ENCODE measurements around the gene MAGI1. TPM values are rescaled to one million over a fixed set of nuclear protein-coding genes. Genes with fewer than 3 reads are reported as not detected.

The MAGI1 gene
- total RNA-seq, 1 donor from 2014 or later, result 21.9 TPM

DNA sequence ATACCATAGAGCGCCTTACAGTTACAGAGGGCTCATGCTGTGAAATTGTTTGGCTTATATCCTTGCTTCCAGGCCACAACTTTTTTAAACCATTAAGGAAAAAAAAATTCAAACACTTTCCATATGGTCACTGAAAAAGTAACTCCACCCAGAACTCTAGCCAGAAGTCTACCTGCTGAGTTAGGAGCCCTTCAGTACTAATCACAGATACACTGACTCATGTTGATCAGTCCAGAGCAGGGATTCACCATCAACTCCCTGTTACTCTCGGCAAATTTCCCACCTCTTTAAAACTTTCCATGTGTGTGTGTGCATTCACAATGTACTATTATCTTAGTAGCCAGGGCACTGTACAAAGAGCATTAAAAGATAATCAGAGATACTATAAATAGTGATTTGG, 372.8 kb downstream of the MAGI1 start:
- H3K4me1 Mint-ChIP-seq (ENCODE audit: unreplicated experiment), result peaks cover 13% of the 10 kb centered on the region
- no peak overlapping the region for H3K4me3 Mint-ChIP-seq (ENCODE audit: unreplicated experiment)
- no peak for DNase-seq (ENCODE audit: extremely low spot score, unreplicated experiment)
- no peaks in the 10 kb centered on the region for H3K36me3 Mint-ChIP-seq (ENCODE audit: unreplicated experiment)
- no peaks in the 10 kb centered on the region for H3K9me3 Mint-ChIP-seq (ENCODE audit: unreplicated experiment)
- no peaks in the 10 kb centered on the region for H3K27me3 Mint-ChIP-seq (ENCODE audit: unreplicated experiment)
- TF ChIP-seq, protein P1, sequence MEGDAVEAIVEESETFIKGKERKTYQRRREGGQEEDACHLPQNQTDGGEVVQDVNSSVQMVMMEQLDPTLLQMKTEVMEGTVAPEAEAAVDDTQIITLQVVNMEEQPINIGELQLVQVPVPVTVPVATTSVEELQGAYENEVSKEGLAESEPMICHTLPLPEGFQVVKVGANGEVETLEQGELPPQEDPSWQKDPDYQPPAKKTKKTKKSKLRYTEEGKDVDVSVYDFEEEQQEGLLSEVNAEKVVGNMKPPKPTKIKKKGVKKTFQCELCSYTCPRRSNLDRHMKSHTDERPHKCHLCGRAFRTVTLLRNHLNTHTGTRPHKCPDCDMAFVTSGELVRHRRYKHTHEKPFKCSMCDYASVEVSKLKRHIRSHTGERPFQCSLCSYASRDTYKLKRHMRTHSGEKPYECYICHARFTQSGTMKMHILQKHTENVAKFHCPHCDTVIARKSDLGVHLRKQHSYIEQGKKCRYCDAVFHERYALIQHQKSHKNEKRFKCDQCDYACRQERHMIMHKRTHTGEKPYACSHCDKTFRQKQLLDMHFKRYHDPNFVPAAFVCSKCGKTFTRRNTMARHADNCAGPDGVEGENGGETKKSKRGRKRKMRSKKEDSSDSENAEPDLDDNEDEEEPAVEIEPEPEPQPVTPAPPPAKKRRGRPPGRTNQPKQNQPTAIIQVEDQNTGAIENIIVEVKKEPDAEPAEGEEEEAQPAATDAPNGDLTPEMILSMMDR (IDR thresholded peaks at IDR 0.05), result no peak
- H3K27ac Mint-ChIP-seq (ENCODE audit: unreplicated experiment), result no peak overlapping the region

DNA sequence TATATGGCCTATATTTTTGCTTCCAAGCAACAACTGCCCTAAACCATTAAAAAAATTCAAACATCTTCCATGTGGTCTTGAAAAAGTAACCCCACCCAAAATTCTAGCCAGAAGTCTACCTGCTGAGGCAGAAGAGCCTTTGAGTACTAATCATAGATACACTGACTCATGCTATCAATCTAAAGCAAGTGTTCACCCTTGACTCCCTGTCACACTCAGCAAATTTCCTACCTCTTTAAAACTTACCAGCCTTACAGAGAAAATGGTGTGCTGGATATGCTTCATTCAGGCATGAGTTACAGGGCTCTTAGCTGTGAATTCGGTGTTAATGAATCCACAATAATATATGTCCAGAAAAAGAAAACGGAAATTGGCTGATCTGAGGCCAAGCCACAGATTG, 373.8 kb downstream of the MAGI1 start:
- H3K9me3 Mint-ChIP-seq (ENCODE audit: unreplicated experiment), result no peaks in the 10 kb centered on the region
- no peak overlapping the region for H3K4me3 Mint-ChIP-seq (ENCODE audit: unreplicated experiment)
- DNase-seq (ENCODE audit: extremely low spot score, unreplicated experiment), result no peak
- H3K4me1 Mint-ChIP-seq (ENCODE audit: unreplicated experiment), result peaks cover 13% of the 10 kb centered on the region
- TF ChIP-seq, protein P1 (IDR thresholded peaks at IDR 0.05), result no peak
- H3K27ac Mint-ChIP-seq (ENCODE audit: unreplicated experiment), result no peak overlapping the region
- no peaks in the 10 kb centered on the region for H3K27me3 Mint-ChIP-seq (ENCODE audit: unreplicated experiment)
- no peaks in the 10 kb centered on the region for H3K36me3 Mint-ChIP-seq (ENCODE audit: unreplicated experiment)

DNA sequence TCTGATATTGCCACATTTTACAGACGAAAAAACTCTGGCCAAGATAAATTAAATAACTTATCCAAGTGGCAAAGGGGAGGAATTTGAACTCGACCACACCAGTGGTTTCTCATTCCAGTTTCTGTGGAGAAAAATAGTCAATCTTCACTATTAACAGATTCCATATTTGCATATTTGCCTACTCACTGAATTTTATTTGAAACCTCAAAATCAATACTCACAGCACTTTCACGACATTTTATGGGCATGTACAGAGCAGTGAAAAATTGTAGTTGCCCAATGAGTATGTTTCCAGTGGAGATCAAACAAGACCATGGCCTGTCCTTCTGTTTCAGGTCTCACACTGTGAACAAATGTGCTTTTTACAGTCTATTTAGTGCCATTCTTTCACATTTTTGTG, 374.3 kb downstream of the MAGI1 start:
- Mint-ChIP-seq H3K27me3 (ENCODE audit: unreplicated experiment) (no peaks in the 10 kb centered on the region), H3K36me3 (ENCODE audit: unreplicated experiment) (no peaks in the 10 kb centered on the region), H3K27ac (ENCODE audit: unreplicated experiment) (no peak overlapping the region), H3K4me3 (ENCODE audit: unreplicated experiment) (no peak overlapping the region), H3K9me3 (ENCODE audit: unreplicated experiment) (no peaks in the 10 kb centered on the region), H3K4me1 (ENCODE audit: unreplicated experiment) (peaks cover 13% of the 10 kb centered on the region)
- no peak for DNase-seq (ENCODE audit: extremely low spot score, unreplicated experiment)
- TF ChIP-seq, protein P1 (IDR thresholded peaks at IDR 0.05), result no peak

DNA sequence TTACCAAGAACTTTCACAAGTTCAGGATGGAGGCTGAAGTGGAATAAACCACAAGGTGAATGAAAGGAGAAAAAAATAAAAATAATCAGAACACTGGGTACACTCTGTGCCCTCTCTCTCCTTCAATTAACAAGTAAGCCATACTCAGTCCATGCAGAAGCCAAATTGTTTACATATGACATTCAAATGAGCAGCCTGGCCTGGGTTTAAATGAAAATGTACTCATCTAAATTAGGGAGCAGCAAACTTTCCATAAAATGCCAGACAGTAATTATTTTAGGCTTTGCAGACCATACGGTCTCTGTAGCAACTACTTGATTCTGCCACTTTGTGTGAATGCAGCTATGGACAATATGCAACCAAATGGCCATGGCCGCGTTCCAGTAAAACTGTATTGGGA, 376.6 kb downstream of the MAGI1 start:
- H3K27ac Mint-ChIP-seq (ENCODE audit: unreplicated experiment), result no peak overlapping the region
- no peak overlapping the region for H3K4me3 Mint-ChIP-seq (ENCODE audit: unreplicated experiment)
- TF ChIP-seq, protein P1 (IDR thresholded peaks at IDR 0.05), result no peak
- DNase-seq (ENCODE audit: extremely low spot score, unreplicated experiment), result no peak
- H3K27me3 Mint-ChIP-seq (ENCODE audit: unreplicated experiment), result no peaks in the 10 kb centered on the region
- H3K4me1 Mint-ChIP-seq (ENCODE audit: unreplicated experiment), result peaks cover 16% of the 10 kb centered on the region
- H3K9me3 Mint-ChIP-seq (ENCODE audit: unreplicated experiment), result no peaks in the 10 kb centered on the region
- H3K36me3 Mint-ChIP-seq (ENCODE audit: unreplicated experiment), result no peaks in the 10 kb centered on the region

DNA sequence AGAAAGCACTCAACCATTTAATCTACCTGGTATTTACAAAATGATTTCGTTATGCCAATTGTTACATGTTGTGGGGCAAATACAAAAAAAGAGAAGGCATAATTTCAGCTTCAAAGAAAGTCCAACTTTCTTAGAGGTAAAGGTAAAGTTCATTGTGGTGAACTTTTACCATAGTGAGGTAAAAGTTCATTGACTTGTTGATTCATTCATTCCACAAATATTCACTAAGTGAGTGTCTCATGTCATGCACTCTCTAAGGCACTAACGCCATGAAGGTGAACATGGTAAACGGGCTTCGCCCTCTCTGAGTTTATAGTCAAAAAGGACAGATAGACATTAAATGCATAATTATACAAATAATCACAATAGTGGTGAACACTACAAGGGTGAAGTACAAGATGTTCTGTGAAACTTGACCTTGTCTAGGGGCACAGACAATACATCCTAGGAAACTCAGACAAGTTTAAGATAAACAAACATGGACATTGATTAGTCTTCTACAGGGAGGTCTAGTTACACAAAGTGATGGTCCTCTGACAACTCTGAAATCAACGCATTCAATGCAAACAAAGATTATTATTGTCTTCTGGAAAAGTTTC, 378.6 kb downstream of the MAGI1 start:
- no peak for DNase-seq (ENCODE audit: extremely low spot score, unreplicated experiment)
- H3K27me3 Mint-ChIP-seq (ENCODE audit: unreplicated experiment), result no peaks in the 10 kb centered on the region
- H3K27ac Mint-ChIP-seq (ENCODE audit: unreplicated experiment), result no peak overlapping the region
- peaks cover 3% of the 10 kb centered on the region for H3K4me1 Mint-ChIP-seq (ENCODE audit: unreplicated experiment)
- no peak overlapping the region for H3K4me3 Mint-ChIP-seq (ENCODE audit: unreplicated experiment)
- no peaks in the 10 kb centered on the region for H3K36me3 Mint-ChIP-seq (ENCODE audit: unreplicated experiment)
- TF ChIP-seq, protein P1 (IDR thresholded peaks at IDR 0.05), result no peak
- H3K9me3 Mint-ChIP-seq (ENCODE audit: unreplicated experiment), result no peaks in the 10 kb centered on the region

All from osteocyte (in vitro differentiated cells).